ENCODE results near the gene CTSE.

DNA sequence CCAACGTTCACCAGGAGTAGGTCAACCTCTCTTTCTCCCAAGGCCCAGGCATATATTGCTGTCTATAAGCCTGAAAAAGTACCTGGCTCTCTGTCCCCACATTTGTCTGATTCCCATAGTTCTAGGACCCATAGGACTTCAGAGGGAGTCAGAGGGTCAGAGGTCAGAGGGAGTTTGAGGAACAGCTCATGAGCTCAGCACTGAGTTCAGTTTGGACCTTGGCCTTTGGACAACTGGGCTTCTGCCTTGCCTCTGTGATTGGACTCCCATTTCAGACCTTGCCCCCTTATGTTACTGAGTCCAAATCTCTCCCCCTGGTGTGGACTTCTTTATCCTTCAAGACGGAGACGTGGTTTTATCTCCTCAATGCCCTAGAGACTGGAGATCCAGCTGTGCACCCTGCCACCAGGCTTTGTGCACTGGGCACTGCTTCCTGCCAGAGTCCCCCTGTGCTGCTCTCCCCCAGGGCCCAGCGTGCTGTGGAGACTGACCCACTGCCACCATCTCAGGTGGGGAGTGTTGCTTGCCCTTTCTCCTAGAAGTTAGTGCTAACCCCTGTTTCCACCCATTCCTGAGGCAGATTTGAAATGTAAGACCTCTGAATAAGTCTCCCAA lies 3.2 kb downstream of the CTSE start:
- TF ChIP-seq, protein P1, sequence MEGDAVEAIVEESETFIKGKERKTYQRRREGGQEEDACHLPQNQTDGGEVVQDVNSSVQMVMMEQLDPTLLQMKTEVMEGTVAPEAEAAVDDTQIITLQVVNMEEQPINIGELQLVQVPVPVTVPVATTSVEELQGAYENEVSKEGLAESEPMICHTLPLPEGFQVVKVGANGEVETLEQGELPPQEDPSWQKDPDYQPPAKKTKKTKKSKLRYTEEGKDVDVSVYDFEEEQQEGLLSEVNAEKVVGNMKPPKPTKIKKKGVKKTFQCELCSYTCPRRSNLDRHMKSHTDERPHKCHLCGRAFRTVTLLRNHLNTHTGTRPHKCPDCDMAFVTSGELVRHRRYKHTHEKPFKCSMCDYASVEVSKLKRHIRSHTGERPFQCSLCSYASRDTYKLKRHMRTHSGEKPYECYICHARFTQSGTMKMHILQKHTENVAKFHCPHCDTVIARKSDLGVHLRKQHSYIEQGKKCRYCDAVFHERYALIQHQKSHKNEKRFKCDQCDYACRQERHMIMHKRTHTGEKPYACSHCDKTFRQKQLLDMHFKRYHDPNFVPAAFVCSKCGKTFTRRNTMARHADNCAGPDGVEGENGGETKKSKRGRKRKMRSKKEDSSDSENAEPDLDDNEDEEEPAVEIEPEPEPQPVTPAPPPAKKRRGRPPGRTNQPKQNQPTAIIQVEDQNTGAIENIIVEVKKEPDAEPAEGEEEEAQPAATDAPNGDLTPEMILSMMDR (IDR thresholded peaks at IDR 0.05) = no peak
- TF ChIP-seq POLR2A (IDR thresholded peaks at IDR 0.05) = no peak
